Activated naive CD4-positive, alpha-beta T cell (primary cell): Measurements from ENCODE around the gene OR6B1.

Experiments
- DNase-seq, 4 experiments: peaks; one replicate each; lab custom pipeline; 2025; lab: John Stamatoyannopoulos, UW

The OR6B1 gene

DNA sequence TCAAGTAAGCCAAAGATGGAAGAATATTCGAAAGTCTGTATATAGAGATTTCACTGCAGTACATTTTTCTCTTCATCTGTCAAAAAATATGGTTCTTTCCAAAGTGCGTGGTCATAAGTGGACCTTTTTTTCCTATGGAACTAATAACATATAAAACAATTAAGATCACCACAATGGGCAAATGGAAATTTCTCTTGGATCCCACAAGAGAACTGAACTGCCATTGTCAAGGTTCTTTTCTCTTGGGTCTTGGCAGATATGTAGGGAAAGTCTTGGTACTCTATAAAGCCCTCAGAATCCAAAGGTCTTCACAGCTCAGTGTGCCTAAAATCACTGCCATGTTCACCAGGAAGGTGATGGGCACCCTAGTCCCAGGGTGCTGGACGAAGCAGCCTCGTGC lies at the start of gene OR6B1:
Gene OR6B1 (plus strand): TSS at position 301 of the 400 bp plus-strand sequence. CDS start 3,677 bp downstream, outside the sequence.
- no peak for DNase-seq

DNA sequence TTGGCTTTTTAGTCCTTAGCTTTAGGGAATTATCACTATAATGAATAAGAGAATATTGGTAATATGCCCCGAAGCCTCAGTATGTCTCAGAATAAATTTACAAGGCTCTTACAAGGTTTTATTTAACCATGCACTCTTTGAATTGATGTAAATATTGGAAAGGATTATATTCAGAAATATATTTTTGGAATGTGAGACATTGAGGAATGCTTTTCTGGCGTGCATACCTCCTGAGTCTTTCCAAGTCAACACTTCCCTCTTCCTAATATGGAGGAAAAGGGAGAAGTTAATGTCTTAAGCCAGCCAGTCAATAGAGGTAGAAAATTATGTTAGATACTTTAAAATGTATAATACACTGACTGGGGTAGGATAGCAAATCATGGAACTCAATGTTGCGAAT lies 46.7 kb upstream of the OR6B1 start:
- no peak for DNase-seq

DNA sequence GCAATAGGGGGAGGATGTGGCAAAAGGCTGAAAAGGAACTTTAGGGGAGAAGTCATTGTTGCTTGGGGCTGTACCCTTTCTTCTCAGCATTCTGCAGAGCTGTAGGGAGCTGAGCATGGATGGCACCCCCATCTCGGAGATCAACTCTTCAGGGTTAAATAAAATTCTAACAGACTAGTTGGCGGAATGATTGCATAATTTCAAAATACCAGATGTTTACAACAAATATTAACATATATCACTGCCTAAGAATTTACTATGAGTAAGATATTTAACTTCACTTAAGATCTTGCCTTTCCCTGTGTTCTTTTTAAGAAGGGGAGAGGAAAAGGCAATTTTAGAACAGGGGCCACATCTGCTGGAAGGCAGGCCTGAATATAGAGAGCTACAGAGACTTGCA lies 46.0 kb upstream of the OR6B1 start:
- DNase-seq: no peak

GRCh38 chr7:143954544-143954943 lies 45.6 kb upstream of the OR6B1 start, which contains the start of gene OR2F1:
OR2F1 (plus strand) TSS chr7:143954844; CDS start chr7:143959971, 5,127 bp downstream.
- no peak for DNase-seq

DNA sequence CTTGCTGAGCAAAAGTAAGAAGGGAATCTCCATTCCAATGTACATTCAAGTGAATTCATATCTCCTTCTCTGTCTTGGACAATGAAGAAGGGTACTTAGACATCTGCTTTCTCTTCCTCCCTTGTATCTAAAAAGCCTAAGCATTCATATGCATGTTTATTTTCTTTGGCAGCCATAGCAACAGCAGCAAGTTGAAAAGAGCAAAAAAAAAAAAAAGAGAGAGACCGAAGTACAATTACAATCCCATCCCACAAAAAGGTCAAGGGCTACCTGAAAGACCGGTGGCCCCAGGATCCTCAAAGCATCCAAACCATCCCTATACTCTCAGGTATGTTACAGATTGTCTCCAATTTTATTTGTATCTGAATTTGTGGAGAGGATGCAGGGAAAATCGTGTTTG lies 41.3 kb upstream of the OR6B1 start:
- DNase-seq: no peak

GRCh38 chr7:143960813-143961610 lies 39.1 kb upstream of the OR6B1 start:
- DNase-seq: no peak

DNA sequence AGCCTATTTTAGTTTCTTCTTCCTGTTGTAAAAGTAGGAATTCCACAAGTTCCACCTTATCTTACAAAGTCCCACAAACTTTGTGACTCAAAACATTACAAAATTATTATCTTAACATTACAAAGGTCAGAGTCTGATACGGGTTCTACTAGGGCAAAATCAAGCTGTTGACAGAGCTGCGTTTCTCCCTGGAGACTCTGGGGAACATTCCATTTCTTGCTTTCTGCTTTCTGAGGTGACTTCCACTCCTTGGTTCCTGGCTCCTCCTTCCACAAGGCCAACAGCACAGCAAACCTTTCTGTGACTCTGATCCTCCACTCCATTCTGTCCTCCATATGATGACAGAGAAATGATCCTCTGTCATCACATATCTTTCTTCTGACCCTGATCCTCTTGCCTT lies 34.8 kb upstream of the OR6B1 start:
- no peak for DNase-seq

- no peak for DNase-seq
These were observed 32.7 kb upstream of the OR6B1 start for GRCh38 chr7:143967398-143967797.

GRCh38 chr7:143973870-143974416 lies 26.2 kb upstream of the OR6B1 start:
- no peak for DNase-seq

DNA sequence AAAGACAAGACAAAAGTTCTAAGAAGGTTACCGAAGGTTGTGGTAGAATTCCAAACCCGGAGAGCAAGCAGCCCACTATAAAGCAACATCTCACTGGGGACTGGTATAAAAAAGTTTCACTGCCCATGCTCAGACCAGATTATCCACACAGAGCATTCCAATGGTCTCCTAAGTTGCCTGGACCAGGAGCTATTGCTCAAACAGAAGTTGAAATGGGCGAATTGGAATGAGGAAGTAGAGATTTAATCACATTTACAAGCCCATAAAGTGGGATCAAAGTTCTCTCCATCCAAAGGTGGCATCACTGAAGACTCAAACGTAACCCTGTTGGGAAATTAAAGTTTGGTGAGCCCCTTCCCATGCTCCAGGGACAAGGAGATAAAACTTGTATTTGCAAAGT lies 25.7 kb upstream of the OR6B1 start:
- no peak for DNase-seq

GRCh38 chr7:143975617-143976016 lies 24.5 kb upstream of the OR6B1 start:
- no peak for DNase-seq

DNA sequence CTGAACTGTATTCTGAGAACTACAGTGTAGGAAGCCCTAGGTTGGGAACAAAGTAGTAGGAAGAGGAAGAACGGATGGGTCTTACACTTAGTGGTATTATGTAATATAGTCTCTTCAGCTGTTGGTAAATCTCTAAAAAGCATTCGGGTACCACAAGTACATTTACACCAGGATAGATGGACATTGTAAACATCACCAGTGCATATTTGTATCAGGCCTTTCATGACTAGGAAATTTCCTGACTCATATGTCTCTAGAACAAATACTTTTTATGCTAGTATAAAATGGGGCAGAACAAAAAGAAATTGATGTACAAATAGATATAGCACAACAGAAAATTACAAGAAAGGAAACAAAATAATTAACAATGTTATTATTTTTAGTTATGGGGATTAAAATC lies 21.5 kb upstream of the OR6B1 start:
- DNase-seq: no peak

DNA sequence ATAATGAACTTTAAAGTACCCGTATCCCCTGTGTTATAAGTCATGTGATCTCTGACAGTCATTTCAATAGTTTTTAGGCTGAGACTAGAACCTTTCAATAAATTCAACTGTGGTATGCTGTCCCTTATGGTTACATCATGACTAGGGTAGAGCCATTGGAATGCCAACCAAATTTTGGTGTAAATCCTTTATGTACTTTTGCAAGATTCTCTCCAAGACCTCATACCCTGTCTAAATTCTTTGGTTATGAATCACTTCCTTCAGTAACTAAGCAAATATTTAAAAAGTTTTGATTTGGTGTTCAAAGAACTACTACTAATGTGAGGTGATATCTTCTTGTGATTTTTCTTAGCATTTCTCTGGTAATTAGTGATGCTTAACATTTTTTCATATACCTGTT lies 20.8 kb upstream of the OR6B1 start:
- no peak for DNase-seq

- no peak for DNase-seq
These were observed 20.1 kb upstream of the OR6B1 start for GRCh38 chr7:143979998-143980397.

DNA sequence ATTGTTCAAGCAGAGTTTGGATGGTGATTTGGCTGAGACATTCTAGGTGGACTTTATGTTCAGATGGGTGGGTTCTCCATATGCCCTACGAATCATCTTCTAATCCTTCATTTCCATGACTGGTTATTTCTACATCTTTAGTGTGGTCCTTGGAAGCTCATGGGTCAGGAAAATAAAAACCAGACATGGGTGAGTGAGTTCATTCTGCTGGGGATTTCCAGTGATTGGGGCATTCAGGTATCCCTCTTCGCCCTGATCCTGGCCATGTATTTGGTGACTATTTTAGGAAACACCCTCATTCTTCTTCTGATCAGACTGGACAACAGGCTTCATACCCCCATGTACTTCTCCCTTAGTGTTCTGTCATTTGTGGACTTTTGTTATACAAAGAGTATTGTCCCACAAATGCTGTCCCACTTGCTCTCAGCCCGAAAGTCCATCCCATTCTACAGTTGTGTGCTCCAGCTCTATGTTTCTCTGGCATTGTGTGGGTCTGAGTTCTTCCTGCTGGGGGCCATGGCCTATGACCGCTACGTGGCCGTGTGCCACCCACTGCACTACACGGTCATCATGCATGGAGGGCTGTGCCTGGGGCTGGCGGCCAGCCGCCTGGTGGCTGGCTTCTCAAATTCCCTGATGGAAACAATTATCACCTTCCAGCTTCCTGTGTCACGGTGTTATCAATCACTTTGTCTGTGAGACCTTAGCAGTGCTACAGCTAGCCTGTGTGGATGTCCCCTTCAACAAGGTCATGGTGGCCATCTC lies 19.2 kb upstream of the OR6B1 start:
- no peak for DNase-seq

DNA sequence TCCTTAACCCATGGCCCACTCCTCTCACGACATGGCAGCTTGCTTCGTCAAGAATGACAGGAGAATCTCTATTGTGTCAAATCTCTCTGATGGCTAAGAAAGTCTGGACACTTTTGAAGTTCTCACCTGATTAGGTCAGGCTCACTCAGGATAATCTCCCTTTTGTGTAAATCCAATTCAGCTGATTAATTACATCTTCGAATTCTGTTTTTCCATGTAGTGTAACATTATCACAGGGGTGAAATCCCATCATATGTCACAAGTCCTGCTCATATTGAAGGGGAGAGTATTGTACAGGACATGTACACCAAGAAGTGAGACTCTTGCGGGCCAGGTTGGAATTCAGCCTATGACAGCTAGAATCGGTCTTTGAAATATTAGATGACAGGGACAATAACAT lies 16.2 kb upstream of the OR6B1 start:
- DNase-seq: no peak

- no peak for DNase-seq
These were observed 12.6 kb upstream of the OR6B1 start for GRCh38 chr7:143987513-143987912.

DNA sequence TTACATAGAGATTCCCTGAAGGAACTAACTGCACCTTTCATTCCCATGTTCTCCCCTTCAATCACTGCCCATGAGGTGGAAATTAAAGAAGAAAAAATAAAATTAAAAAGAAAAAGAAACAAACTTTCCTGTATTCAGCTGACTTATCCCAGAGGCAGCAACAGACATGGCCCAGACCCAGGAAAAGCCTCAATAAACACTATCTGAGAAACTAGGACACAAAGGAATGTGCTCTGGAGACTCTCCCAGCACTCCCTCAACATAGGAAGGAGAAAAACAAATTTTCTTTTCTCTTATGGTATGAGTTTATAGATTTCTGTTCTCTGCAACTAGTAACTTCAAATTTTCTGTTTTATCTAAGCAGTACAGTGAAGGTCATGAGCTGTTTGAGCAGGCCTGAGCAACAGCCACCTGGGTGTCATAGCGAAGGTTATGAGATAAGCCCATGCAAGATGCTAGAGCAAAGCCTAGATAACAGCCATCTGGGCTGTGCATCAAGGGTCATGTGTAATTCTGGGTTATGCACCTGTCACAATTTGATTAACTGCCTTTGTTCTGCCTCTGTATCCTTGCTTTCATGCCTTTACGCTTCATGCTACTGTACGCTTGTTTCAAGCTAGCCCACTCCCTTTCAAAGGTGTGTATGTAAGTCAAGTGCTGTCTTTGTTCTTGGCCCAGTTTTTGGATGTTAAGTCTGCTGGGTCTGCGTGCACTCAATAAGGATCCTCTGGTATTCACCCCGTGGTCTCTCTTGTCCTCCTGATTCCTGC lies 11.0 kb upstream of the OR6B1 start:
- DNase-seq: no peak

DNA sequence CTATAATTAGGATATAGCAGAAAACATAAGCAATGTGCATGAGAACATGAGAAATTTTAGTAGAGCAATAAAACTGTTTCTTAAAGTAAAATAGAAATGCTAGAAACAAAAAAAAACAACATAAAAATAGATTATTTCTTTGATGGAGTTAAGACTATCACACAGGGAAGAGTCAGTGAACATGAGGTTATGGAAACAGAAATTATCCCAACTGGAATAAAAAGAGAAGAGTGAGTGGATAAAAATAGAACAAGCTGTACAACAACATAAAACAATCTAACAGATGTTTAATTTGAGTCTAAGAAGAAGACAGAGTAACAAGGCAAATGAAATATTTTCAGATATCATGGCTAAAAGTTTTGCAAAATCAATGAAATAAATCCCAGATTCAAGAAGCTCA lies 7.5 kb upstream of the OR6B1 start:
- DNase-seq: no peak

DNA sequence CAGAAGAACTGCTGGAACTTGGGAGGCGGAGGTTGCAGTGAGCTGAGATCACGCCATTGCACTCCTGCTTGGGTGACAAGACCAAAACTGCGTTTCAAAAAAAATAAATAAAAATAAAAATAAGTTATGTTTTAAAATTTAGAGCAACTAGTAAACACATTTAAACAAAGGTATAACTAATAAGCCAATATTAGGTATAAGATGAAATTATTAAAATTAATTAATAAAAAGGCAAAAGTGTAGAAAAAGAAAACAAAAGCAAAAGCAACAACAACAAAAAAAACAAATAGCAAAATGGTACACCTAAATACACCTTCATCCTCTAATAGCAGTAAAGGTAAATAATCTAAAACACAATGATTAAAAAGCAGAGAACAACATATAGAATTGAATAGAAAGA lies 6.2 kb upstream of the OR6B1 start:
- no peak for DNase-seq

DNA sequence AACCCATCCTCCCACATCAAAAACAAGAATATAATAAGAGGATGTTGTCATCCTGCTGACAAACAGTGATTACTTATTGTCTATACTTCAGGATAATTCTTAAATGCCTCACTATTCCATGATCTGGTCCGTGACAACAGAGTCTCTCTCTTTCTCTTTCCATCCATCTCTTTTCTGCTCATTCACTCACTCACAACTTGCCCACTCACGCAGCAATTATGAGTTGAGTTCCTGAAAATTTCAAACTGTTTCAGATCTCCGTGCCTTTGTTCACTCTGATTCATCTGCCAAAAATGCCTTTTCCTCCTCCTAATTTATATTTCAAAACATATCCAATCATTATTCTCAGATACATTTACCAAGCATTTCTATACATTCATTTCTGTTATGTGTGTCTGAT lies 1.4 kb downstream of the OR6B1 start:
- DNase-seq: no peak

DNA sequence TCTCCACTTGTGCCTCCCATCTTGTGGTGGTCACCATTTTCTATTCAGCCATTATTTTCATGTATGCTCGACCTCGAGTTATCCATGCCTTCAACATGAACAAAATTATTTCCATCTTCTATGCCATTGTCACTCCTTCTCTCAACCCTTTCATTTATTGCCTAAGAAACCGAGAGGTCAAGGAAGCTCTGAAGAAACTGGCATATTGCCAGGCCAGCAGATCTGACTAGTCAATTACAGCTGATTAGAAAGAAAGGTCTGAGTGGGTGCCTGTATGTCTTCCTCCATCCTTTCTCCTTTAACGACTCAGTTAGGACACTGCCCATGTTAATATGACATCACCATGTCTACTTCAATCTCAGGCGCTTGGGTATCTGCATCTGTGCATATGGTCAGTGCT lies 4.6 kb downstream of the OR6B1 start:
- DNase-seq: no peak
